Activated B cell treated with CpG ODN at 0.5 μM for 24 hours (primary cell): Measurements from ENCODE around the gene MYADML2. TPM values are rescaled to one million over a fixed set of nuclear protein-coding genes. Genes with fewer than 3 reads are reported as not detected.

Experiments
- ATAC-seq: fragments of 200-7000 bp; cut with Tn5 transposase; one replicate; pipeline ENCODE4 v1.10.0; 2021; ENCODE audit warnings: low read depth, mild to moderate bottlenecking, moderate library complexity
- CTCF ChIA-PET: fragments of 350-600 bp; sonication (Branson Sonifier 250); formaldehyde crosslinking; loops from one replicate; lab custom pipeline; 2021; ENCODE audit warnings: antibody characterized with exemption; lab: Charles Lee
- POLR2A ChIA-PET: fragments of 350-600 bp; sonication (Branson Sonifier 250); formaldehyde crosslinking; loops from one replicate; lab custom pipeline; 2021; ENCODE audit warnings: antibody characterized with exemption; lab: Charles Lee
- DNase-seq: peaks from one replicate; pipeline ENCODE4 v3.0.0; 2022
- H3K27ac Mint-ChIP-seq: one replicate; pipeline ENCODE4 v1.8.0; 2020; ENCODE audit warnings: mixed read lengths
- H3K27me3 Mint-ChIP-seq: one replicate; pipeline ENCODE4 v1.8.0; 2021; ENCODE audit warnings: mixed read lengths
- H3K36me3 Mint-ChIP-seq: one replicate; pipeline ENCODE4 v1.8.0; 2021; ENCODE audit warnings: low read depth, mixed read lengths
- H3K4me1 Mint-ChIP-seq: one replicate; pipeline ENCODE4 v1.8.0; 2021; ENCODE audit warnings: mixed read lengths
- H3K4me3 Mint-ChIP-seq: one replicate; pipeline ENCODE4 v1.8.0; 2020; ENCODE audit warnings: mild to moderate bottlenecking, mixed read lengths
- H3K9me3 Mint-ChIP-seq: one replicate; pipeline ENCODE4 v1.8.0; 2020; ENCODE audit warnings: mixed read lengths
- CTCF ChIP-seq: fragments of 200-600 bp; IDR thresholded peaks from one replicate; pipeline ENCODE4 v1.8.0; 2022; ENCODE audit warnings: antibody characterized with exemption, mild to moderate bottlenecking
- intact Hi-C: fragments of 100-400 bp; cut with micrococcal nuclease; formaldehyde crosslinking; loops from one replicate; pipeline ENCODE4 v1.15.1; 2024
- total RNA-seq: library from RNA; stranded (reverse); gene quantifications from 2 replicates; pipeline ENCODE4 v1.2.3, GENCODE V29; 2022

The MYADML2 gene
- total RNA-seq, 1 donor from 2014 or later = not detected

DNA sequence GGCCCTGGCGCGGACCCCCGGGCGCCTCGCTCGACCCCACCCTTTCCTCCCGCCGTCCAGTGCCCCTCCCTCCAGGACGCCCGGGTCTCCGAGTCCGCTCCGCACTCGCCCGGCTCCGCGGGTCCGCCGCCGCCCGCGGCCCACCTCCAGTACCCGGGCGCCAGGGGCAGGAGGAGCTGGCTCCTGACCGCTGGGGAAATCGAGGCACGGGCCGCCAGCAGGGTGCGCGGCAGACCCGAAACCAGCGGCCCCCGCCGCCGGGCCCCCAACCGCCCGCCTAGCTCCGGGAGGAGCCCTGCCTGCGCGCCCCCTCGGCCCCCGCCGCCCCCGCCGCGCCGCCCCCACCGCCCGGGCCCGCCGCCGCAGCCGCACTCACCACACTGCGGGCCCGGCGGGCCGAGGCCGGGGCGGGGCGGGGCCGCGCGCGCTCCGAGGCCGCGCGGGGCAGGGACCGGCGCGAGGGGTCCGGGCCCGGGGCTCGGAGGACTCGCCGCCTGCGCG lies 19.8 kb downstream of the MYADML2 start:
- Mint-ChIP-seq H3K4me3 (no peak overlapping the region), H3K4me1 (peaks cover 33% of the 10 kb centered on the region), H3K27ac (no peak overlapping the region), H3K9me3 (no peaks in the 10 kb centered on the region), H3K36me3 (peaks cover 10% of the 10 kb centered on the region), H3K27me3 (peaks cover 7% of the 10 kb centered on the region)
- POLR2A ChIA-PET = interaction anchor here (0.8 to 3.5 kb wide), 23 partner anchors 10 to 524 kb away, joined by 3 to 28 read pairs (median 4); partner anchors contain the start of genes ANAPC11, ARL16, ASPSCR1 and CYBC1
- CTCF ChIA-PET = interaction anchor here (0.7 to 1.8 kb wide), 5 partner anchors 10 to 371 kb away, joined by 3 to 6 read pairs (median 4); partner anchors contain the start of gene SIRT7
- DNase-seq = no peak
- no peak for TF ChIP-seq CTCF
- peak; percentile 18 for ATAC-seq
- intact Hi-C loops = loop anchor here (1.0 to 2.0 kb wide), 3 partner anchors 50 to 66 kb away; partner anchors contain the start of genes ARHGDIA, ASPSCR1 and P4HB

GRCh38 chr17:81926451-81927151 lies 20.4 kb downstream of the MYADML2 start:
- H3K4me1 Mint-ChIP-seq = peaks cover 33% of the 10 kb centered on the region
- H3K36me3 Mint-ChIP-seq = peaks cover 12% of the 10 kb centered on the region
- peak overlapping the region; percentile 85 for H3K27ac Mint-ChIP-seq
- TF ChIP-seq CTCF = no peak
- peaks cover 7% of the 10 kb centered on the region for H3K27me3 Mint-ChIP-seq
- DNase-seq = peak; percentile 71
- intact Hi-C loops = loop anchor here (1.0 to 2.0 kb wide), 5 partner anchors 8 to 66 kb away; partner anchors contain the start of genes ARHGDIA, ASPSCR1, P4HB and PCYT2
- ATAC-seq = peak; percentile 56
- no peaks in the 10 kb centered on the region for H3K9me3 Mint-ChIP-seq
- peak overlapping the region; percentile 88 for H3K4me3 Mint-ChIP-seq
- ChIA-PET POLR2A (interaction anchor here (0.6 to 3.5 kb wide), 20 partner anchors 10 to 524 kb away, joined by 3 to 28 read pairs (median 4); partner anchors contain the start of genes ANAPC11, ARL16, CYBC1 and DCXR), CTCF (interaction anchor here (0.9 to 1.8 kb wide), 3 partner anchors 9 to 33 kb away, joined by 3 to 6 read pairs (median 3); partner anchors contain the start of gene SIRT7)

- ChIA-PET CTCF (interaction anchor here (1.1 kb wide), 1 partner anchor 32 kb away, joined by 3 read pairs; no protein-coding TSS in a partner anchor), POLR2A (interaction anchor here (0.6 to 3.5 kb wide), 14 partner anchors 9 to 525 kb away, joined by 3 to 28 read pairs (median 4); partner anchors contain the start of genes ANAPC11, ARL16, CYBC1 and DCXR)
- Mint-ChIP-seq H3K9me3 (no peaks in the 10 kb centered on the region), H3K4me3 (peak overlapping the region; percentile 88), H3K36me3 (peaks cover 16% of the 10 kb centered on the region), H3K27ac (peak overlapping the region; percentile 85), H3K27me3 (peaks cover 6% of the 10 kb centered on the region), H3K4me1 (peaks cover 31% of the 10 kb centered on the region)
- intact Hi-C loops = loop anchor here (1.0 to 2.0 kb wide), 3 partner anchors 8 to 65 kb away; partner anchors contain the start of genes P4HB, PCYT2 and SIRT7
- no peak for ATAC-seq
- DNase-seq = no peak
- TF ChIP-seq CTCF = no peak
Observed at GRCh38 chr17:81925860-81926450, 21.1 kb downstream of the MYADML2 start.

GRCh38 chr17:81924557-81925532 lies 22.2 kb downstream of the MYADML2 start:
- POLR2A ChIA-PET = interaction anchor here (0.5 to 3.5 kb wide), 4 partner anchors 8 to 154 kb away, joined by 3 to 28 read pairs (median 12); partner anchors contain the start of genes PYCR1 and SIRT7
- Mint-ChIP-seq H3K27ac (peak overlapping the region; percentile 18), H3K36me3 (peaks cover 19% of the 10 kb centered on the region), H3K27me3 (peaks cover 3% of the 10 kb centered on the region), H3K4me3 (peak overlapping the region; percentile 88), H3K4me1 (peaks cover 27% of the 10 kb centered on the region), H3K9me3 (no peaks in the 10 kb centered on the region)
- CTCF ChIA-PET = no interaction called here
- TF ChIP-seq CTCF = no peak
- intact Hi-C loops = no loop called here
- ATAC-seq (no peak), DNase-seq (no peak)
